AG10803 (cell line): ENCODE measurements around the gene NFATC2.

Experiments used
- DNase-seq: peaks from one replicate; pipeline ENCODE4 v3.0.0; 2010; ENCODE audit warnings: low read depth
- H3K4me3 ChIP-seq: 2 replicates; pipeline ENCODE4 v1.5.1; 2011; ENCODE audit warnings: mild to moderate bottlenecking, low read length, control low read depth
- CTCF ChIP-seq: conservative IDR thresholded peaks from 2 replicates; pipeline ENCODE4 v1.5.1; 2011; ENCODE audit warnings: mild to moderate bottlenecking, low read length, control low read depth, inconsistent platforms

Gene NFATC2

DNA sequence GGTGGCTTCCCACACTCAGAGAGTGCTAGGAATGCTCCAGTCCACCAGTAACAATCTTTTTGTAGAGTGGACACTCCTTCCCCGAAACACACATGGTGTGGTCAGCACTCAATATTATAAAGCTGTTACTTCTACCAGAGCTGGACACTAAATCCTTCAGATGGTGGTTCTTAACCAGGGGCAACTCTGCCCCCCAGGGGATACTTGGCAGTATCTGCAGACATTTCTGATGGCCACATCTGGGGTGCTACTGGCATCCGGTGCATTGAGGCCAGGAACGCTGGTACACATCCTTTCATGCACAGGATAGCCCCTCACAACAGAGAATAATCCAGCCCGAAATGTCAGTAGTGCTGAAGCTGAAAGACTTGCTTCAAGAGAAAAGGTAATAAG lies 124.4 kb downstream of the NFATC2 start:
- no peak for TF ChIP-seq CTCF
- DNase-seq: no peak
- no peak overlapping the region for H3K4me3 ChIP-seq

- no peak for TF ChIP-seq CTCF
- H3K4me3 ChIP-seq: no peak overlapping the region
- DNase-seq: no peak
These were observed 125.0 kb downstream of the NFATC2 start for GRCh38 chr20:51417250-51418136.

DNA sequence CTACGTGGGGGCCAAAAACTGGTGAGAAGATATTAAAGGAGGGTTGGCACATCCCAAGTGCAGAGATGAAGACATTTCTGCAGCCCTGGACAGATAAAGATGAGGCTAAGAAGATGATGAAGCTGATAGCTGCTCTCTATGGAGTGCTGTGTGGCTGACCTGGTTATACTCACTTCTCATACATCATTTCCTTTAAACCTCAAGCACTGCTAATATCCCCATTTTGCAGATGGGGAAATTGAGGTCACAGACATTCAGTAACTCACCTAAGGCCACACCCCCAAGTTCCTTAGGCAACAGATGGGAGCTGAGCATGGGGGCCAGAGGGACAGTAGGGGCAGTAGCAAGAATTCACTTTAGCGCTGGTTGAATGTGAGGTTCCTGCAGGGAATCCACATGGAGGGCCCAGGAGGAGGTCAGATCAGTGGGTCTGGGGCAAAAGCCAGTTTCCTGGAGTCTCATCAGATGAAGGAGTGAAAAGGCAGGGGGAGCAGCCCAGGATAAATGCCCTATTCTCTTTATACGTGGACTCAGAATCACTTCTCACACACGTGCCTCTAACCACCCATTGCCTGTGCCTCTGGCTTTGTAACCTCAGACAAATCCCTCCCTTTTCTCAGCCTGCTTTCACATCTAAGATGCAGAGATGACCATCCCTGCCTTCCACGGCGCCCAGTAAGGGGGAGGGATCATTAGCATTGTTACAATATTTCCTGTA lies 125.8 kb downstream of the NFATC2 start:
- TF ChIP-seq CTCF: no peak
- DNase-seq: no peak
- no peak overlapping the region for H3K4me3 ChIP-seq

DNA sequence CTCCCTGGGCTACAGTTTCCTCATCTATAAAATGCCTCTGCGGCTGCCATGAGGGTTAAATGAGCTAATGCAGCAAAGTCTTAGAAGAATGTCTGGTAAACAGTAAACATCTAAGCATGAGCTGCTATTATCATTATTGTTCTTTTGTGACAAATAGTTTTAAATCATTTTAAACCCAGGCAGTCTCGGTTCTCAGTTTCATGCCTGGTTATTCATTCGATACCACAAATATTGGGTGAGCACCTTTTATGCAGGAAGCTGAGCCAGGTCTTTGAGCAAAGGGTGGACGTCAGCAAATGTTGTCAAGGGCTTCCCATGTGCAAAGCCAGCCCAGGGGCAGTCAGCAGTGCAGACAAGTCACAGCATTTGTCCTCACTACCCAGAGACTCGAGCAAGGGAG lies 128.7 kb downstream of the NFATC2 start:
- no peak for DNase-seq
- no peak for TF ChIP-seq CTCF
- no peak overlapping the region for H3K4me3 ChIP-seq

GRCh38 chr20:51412951-51413481 lies 129.5 kb downstream of the NFATC2 start:
- DNase-seq: peak; percentile 51
- no peak for TF ChIP-seq CTCF
- H3K4me3 ChIP-seq: no peak overlapping the region

DNA sequence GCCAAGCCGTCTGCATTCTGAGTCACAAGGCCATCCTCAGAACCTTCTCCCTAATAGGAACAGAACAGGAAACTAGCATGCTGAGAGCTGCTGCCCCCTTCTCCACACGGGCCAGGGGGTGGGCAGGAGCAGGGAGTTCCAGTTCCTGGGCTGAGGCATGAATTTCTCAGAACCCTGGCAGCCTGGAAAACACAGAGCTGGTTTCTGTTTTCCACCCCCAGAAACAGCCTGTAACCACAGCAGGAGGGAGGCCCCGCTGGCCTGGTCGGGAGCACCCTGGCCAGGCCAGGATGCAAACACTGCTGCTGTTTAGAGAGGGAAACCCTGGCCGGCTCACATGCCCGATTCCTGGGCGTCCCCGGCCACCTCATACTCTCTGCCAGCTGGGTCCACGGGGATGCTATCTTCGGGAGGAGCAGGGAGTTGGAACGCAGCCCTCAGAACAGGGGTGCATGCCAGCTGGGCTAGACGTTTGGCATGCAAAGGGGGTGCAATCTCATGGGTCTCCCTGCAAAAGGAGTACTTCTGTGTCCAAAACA lies 130.1 kb downstream of the NFATC2 start:
- no peak for TF ChIP-seq CTCF
- no peak overlapping the region for H3K4me3 ChIP-seq
- peak; percentile 47 for DNase-seq
